ENCODE data around the gene NRG2. TPM values are rescaled to one million over a fixed set of nuclear protein-coding genes. Genes with fewer than 3 reads are reported as not detected.

NRG2 gene
- total and polyA plus RNA-seq, 9 donors, result 2.6 to 32.6 (median 19.3) TPM

DNA sequence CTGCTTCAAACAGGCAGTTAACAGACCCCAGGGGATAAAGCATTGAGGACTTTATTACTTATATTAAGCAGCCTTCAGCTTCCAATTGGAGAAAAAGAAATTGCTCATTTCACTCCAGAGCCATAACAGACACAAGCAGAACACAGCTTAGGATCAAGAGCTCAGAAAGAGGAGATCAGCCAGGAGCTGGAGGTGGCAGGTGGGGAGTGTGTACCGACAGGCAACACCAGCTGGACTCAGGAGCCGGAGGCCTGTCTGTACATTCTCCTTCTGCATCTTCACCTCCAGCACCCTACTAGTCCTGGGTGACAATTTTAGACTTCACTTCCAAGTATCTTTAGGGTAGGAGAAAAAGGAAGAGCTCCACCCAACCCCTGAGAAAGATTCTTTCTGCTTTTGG is 35.8 kb downstream of the NRG2 start:
- TF ChIP-seq POLR2A (IDR thresholded peaks at IDR 0.05) (no peak), EP300 (IDR thresholded peaks at IDR 0.05) (no peak), CTCF (IDR thresholded peaks at IDR 0.05) (no peak)
- no peaks in the 10 kb centered on the region for H3K36me3 ChIP-seq
- intact Hi-C loops (cut with DNase I), result no loop called here
- DNase-seq, result no peak
- no peaks in the 10 kb centered on the region for H3K9me3 ChIP-seq
- 82 to 100% (median 89%) methylated on average over 2 of the region's 2 CpGs for WGBS, 3 donors
- H3K4me1 ChIP-seq (ENCODE audit: insufficient read depth), result no peaks in the 10 kb centered on the region
- H3K27ac ChIP-seq, result no peak overlapping the region
- no peak overlapping the region for H3K4me3 ChIP-seq
- H3K27me3 ChIP-seq, result no peaks in the 10 kb centered on the region

GRCh38 chr5:140005145-140005591 is 37.9 kb downstream of the NRG2 start:
- Histone ChIP-seq H3K36me3 (no peaks in the 10 kb centered on the region), H3K27ac (no peak overlapping the region), H3K4me3 (no peak overlapping the region), H3K27me3 (no peaks in the 10 kb centered on the region), H3K4me1 (ENCODE audit: insufficient read depth) (no peaks in the 10 kb centered on the region), H3K9me3 (no peaks in the 10 kb centered on the region)
- intact Hi-C loops (cut with DNase I), result no loop called here
- 78 to 94% (median 84%) methylated on average over 4 of the region's 4 CpGs for WGBS, 3 donors
- no peak for TF ChIP-seq POLR2A (IDR thresholded peaks at IDR 0.05)
- no peak for TF ChIP-seq CTCF (IDR thresholded peaks at IDR 0.05)
- no peak for TF ChIP-seq EP300 (IDR thresholded peaks at IDR 0.05)
- no peak for DNase-seq

DNA sequence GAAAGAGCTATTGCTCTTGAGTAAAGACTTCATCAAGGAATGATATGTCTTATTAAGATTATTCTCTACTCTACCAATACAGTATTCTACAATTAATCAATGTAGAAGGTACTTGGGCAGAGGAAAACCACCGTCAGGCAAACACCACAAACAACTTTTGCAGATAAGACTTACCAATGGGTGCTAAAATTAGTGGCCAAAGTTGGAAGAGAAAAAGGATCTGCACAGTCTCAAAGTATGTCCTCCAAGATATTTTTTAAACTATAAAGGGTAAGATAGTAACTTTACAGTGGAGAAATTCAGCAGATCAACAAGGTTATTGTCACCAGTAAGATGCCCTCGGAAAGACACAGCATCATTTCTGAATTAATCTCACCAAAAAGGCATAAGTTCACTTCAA is 38.9 kb downstream of the NRG2 start:
- DNase-seq, result no peak
- no peaks in the 10 kb centered on the region for H3K4me1 ChIP-seq (ENCODE audit: insufficient read depth)
- H3K4me3 ChIP-seq, result no peak overlapping the region
- 81 to 86% (median 84%) methylated on average over 2 of the region's 2 CpGs for WGBS, 3 donors
- no peaks in the 10 kb centered on the region for H3K9me3 ChIP-seq
- no peak overlapping the region for H3K27ac ChIP-seq
- no peaks in the 10 kb centered on the region for H3K36me3 ChIP-seq
- intact Hi-C loops (cut with DNase I), result no loop called here
- H3K27me3 ChIP-seq, result no peaks in the 10 kb centered on the region
- no peak for TF ChIP-seq EP300 (IDR thresholded peaks at IDR 0.05)
- TF ChIP-seq POLR2A (IDR thresholded peaks at IDR 0.05), result no peak
- TF ChIP-seq CTCF (IDR thresholded peaks at IDR 0.05), result no peak

- Histone ChIP-seq H3K4me3 (no peak overlapping the region), H3K36me3 (no peaks in the 10 kb centered on the region), H3K27ac (no peak overlapping the region), H3K4me1 (ENCODE audit: insufficient read depth) (no peaks in the 10 kb centered on the region), H3K27me3 (no peaks in the 10 kb centered on the region), H3K9me3 (no peaks in the 10 kb centered on the region)
- WGBS, 3 donors, result 65 to 83% (median 73%) methylated on average over 1 of the region's 1 CpG
- DNase-seq, result no peak
- intact Hi-C loops (cut with DNase I), result no loop called here
- TF ChIP-seq POLR2A (IDR thresholded peaks at IDR 0.05), result no peak
- no peak for TF ChIP-seq EP300 (IDR thresholded peaks at IDR 0.05)
- no peak for TF ChIP-seq CTCF (IDR thresholded peaks at IDR 0.05)
Observed at GRCh38 chr5:140003519-140003918, 39.6 kb downstream of the NRG2 start.

Measured in ovary (tissue), 9 donors.